ENCODE data around the gene BAMBI. TPM values are rescaled to one million over a fixed set of nuclear protein-coding genes. Genes with fewer than 3 reads are reported as not detected.

Gene BAMBI
- total and polyA plus RNA-seq, 2 of the 8 experiments (the other 6 are each of a cell fraction or from before 2014, with no cell fraction given): 5.6 to 26.4 TPM

GRCh38 chr10:28640551-28640950 is 36.8 kb upstream of the BAMBI start:
- H3K56ac ChIP-seq (replicated peaks; ENCODE audit: insufficient read length, low read depth, low read length): no peak overlapping the region
- no peak overlapping the region for H2AK5ac ChIP-seq (ENCODE audit: low read depth, low read length)
- FAIRE-seq: no peak
- no peak overlapping the region for H2AFZ ChIP-seq (ENCODE audit: low read length)
- no peaks in the 10 kb centered on the region for H3K27me3 ChIP-seq (replicated peaks in 1 of 4; ENCODE audit: control insufficient read depth in 3 of 4, extremely low read depth in 1 of 4, insufficient read depth in 3 of 4, low read length in 3 of 4)
- H2BK20ac ChIP-seq (ENCODE audit: low read length): no peak overlapping the region
- H2BK5ac ChIP-seq (ENCODE audit: low read depth, low read length): no peak overlapping the region
- ChIA-PET POLR2A (ENCODE audit: partially characterized antibody) (no interaction called here), CTCF (ENCODE audit: partially characterized antibody) (interaction anchor here (1.1 to 2.4 kb wide), 6 partner anchors 11 to 664 kb away, joined by 3 to 9 read pairs (median 4); no protein-coding TSS in a partner anchor)
- H3K79me2 ChIP-seq (ENCODE audit: control insufficient read depth in 1 of 2, insufficient read depth in 2 of 2, low read length in 2 of 2): no peaks in the 10 kb centered on the region
- H3K4me3 ChIP-seq (ENCODE audit: extremely low read depth in 1 of 4, insufficient read depth in 2 of 4, low read depth in 3 of 4, low read length in 4 of 4): no peak overlapping the region
- H3K23ac ChIP-seq (ENCODE audit: insufficient read length): no peak overlapping the region
- H3K9ac ChIP-seq (replicated peaks in 1 of 4; ENCODE audit: extremely low read depth in 1 of 4, low read depth in 3 of 4, low read length in 3 of 4): no peak overlapping the region
- DNase-seq (ENCODE audit: low read depth in 1 of 2, low spot score in 2 of 2): no peak
- H4K91ac ChIP-seq (replicated peaks; ENCODE audit: insufficient read length, low read length): no peak overlapping the region
- no peaks in the 10 kb centered on the region for H3K23me2 ChIP-seq (ENCODE audit: low read depth, low read length)
- no peak overlapping the region for H3K27ac ChIP-seq (ENCODE audit: low read depth, low read length)
- H4K5ac ChIP-seq (ENCODE audit: insufficient read length, low read depth, low read length): no peak overlapping the region
- no peak overlapping the region for H3K4ac ChIP-seq (replicated peaks; ENCODE audit: insufficient read length, low read depth, low read length)
- H2BK15ac ChIP-seq (ENCODE audit: low read length): no peak overlapping the region
- 85% methylated on average over 2 of the region's 2 CpGs; no CpG with 5 or more reads in 1 of the 2 experiments for WGBS, 2 experiments (ENCODE audit: extremely low coverage in 1 of 2, insufficient coverage in 1 of 2, insufficient read length in 1 of 2, insufficient replicate concordance in 2 of 2, low coverage in 1 of 2, low lambda C conversion rate in 2 of 2, missing lambda C conversion rate in 1 of 2)
- no peaks in the 10 kb centered on the region for H3K79me1 ChIP-seq (ENCODE audit: low read depth, low read length)
- TF ChIP-seq JUN (IDR thresholded peaks at IDR 0.05; ENCODE audit: low read depth, low read length) (no peak), CHD2 (IDR thresholded peaks at IDR 0.05; ENCODE audit: low read length) (no peak), SAP30 (IDR thresholded peaks at IDR 0.05; ENCODE audit: insufficient read depth, insufficient replicate concordance, low read length) (no peak), RAD21 (IDR thresholded peaks at IDR 0.05 in 1 of 2, conservative IDR thresholded peaks at IDR 0.05 in 1 of 2; ENCODE audit: low read depth in 2 of 2, low read length in 2 of 2) (no peak), EGR1 (IDR thresholded peaks at IDR 0.05; ENCODE audit: borderline replicate concordance, low read depth, low read length) (no peak), TBP (IDR thresholded peaks at IDR 0.05; ENCODE audit: low read depth, low read length) (no peak), HDAC2 (IDR thresholded peaks at IDR 0.05; ENCODE audit: borderline replicate concordance in 1 of 2, low read depth in 2 of 2, low read length in 2 of 2) (no peak), RFX5 (IDR thresholded peaks at IDR 0.05; ENCODE audit: borderline replicate concordance, low read depth, low read length) (no peak)
- no peak overlapping the region for H2BK120ac ChIP-seq (replicated peaks; ENCODE audit: low read depth, low read length)
- H4K20me1 ChIP-seq (replicated peaks in 1 of 2; ENCODE audit: control insufficient read depth in 1 of 2, insufficient read depth in 2 of 2, low read length in 2 of 2): no peaks in the 10 kb centered on the region
- H3K36me3 ChIP-seq (ENCODE audit: control insufficient read depth in 2 of 4, insufficient read depth in 4 of 4, low read length in 3 of 4): no peaks in the 10 kb centered on the region
- no peaks in the 10 kb centered on the region for H3K4me1 ChIP-seq (replicated peaks in 1 of 4; ENCODE audit: control insufficient read depth in 3 of 4, insufficient read depth in 4 of 4, low read length in 3 of 4)
- H3K4me2 ChIP-seq (ENCODE audit: insufficient read depth in 1 of 2, low read depth in 2 of 2, low read length in 2 of 2): no peak overlapping the region
- H3K14ac ChIP-seq (ENCODE audit: insufficient read length): no peak overlapping the region
- no peak overlapping the region for H2BK12ac ChIP-seq (ENCODE audit: low read depth, low read length)
- H3K18ac ChIP-seq (ENCODE audit: extremely low read depth, low read length): no peak overlapping the region
- no peak overlapping the region for H4K8ac ChIP-seq (ENCODE audit: extremely low read depth, insufficient read depth, low read length)
- H3K9me3 ChIP-seq (ENCODE audit: insufficient read depth in 2 of 2, low read depth in 1 of 2, low read length in 1 of 2): no peaks in the 10 kb centered on the region

All from H1 (cell line).